ENCODE data around the gene ZDHHC11.
"Not testable (repeated sequence)": the region's sequence is repeated elsewhere in the genome, so short reads cannot be mapped to it uniquely, and the experiment has no call there.

The ZDHHC11 gene

GRCh38 chr5:775961-776861, 74.6 kb downstream of the ZDHHC11 start:
- Mint-ChIP-seq H3K4me3 (no peak overlapping the region), H3K27me3 (peaks cover 8% of the 10 kb centered on the region), H3K27ac (peak overlapping the region in 1 of 2 donors; percentile 27), H3K9me3 (no peaks in the 10 kb centered on the region), H3K4me1 (no peaks in the 10 kb centered on the region)
- peak in 1 of 2 donors; percentile 1 for DNase-seq
- no peak for ATAC-seq

- not testable (repeated sequence) for H3K27ac Mint-ChIP-seq, H3K9me3 Mint-ChIP-seq, H3K4me1 Mint-ChIP-seq, H3K4me3 Mint-ChIP-seq, H3K27me3 Mint-ChIP-seq, ATAC-seq
- DNase-seq, result peak in 1 of 2 donors; percentile 1
These were observed 75.2 kb downstream of the ZDHHC11 start for GRCh38 chr5:775595-775960.

GRCh38 chr5:774854-775505, 75.8 kb downstream of the ZDHHC11 start:
- H3K4me1 Mint-ChIP-seq, H3K27me3 Mint-ChIP-seq, H3K4me3 Mint-ChIP-seq, H3K27ac Mint-ChIP-seq, ATAC-seq, DNase-seq, H3K9me3 Mint-ChIP-seq: not testable (repeated sequence)

DNA sequence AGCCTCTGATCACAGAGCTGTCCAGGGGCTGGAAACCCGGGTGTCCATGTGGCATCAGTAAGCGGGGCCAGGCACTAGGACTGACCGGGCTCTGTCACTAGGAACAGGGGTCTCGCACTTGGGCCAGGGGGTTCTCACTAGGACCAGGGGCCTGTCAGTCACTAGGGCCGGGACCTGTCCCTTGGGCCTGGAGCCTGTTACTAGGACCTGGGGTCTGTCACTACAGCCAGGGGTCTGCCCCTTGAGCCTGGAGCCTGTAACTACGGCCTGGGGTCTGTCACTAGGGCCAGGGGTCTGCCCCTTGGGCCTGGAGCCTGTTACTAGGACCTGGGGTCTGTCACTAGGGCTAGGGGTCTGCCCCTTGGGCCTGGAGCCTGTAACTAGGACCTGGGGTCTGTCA, 76.5 kb downstream of the ZDHHC11 start:
- not testable (repeated sequence) for H3K27me3 Mint-ChIP-seq, H3K4me1 Mint-ChIP-seq, H3K9me3 Mint-ChIP-seq, DNase-seq, ATAC-seq, H3K27ac Mint-ChIP-seq, H3K4me3 Mint-ChIP-seq

DNA sequence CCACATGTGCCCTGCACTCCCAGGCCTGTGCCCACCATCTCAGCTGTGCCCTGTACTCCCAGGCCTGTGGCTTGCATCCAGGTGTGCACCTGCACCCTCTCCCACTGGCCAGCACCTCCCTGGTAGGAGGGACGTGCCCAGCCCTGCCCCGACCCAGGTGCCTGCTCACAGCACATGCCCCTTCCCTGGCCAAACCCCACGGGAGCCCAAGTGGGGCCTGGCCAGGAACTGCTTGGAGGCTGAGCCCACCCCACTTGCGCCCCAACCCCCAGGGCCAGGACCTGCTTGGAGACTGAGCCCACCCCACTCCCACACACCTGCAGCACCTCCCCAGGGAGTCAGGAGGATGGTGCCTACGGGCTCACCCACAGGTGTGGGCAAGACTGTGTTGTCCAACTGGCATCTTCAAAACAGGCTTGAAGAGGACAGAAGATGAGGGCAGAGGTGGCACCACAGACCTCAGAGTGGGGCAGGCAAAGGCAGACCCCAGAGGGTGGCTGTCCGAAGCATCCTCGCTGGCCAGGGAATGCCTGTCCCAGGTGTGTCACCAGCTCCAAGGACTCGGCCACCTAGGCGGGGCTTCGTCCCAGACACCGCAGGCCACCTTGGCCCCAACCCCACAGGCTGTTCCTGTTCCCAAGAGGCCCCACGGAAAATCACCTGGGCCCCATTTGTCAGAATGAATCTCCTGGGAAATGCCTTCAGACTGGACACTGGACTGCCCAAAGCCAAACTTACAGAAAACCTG, 77.1 kb downstream of the ZDHHC11 start:
- no peak for ATAC-seq
- DNase-seq, result peak in 1 of 2 donors; percentile 3
- H3K4me3 Mint-ChIP-seq, result no peak overlapping the region
- H3K27me3 Mint-ChIP-seq, result peaks cover 7% of the 10 kb centered on the region
- no peaks in the 10 kb centered on the region for H3K4me1 Mint-ChIP-seq
- no peaks in the 10 kb centered on the region for H3K9me3 Mint-ChIP-seq
- H3K27ac Mint-ChIP-seq, result peak overlapping the region in 1 of 2 donors; percentile 19

- not testable (repeated sequence) for H3K4me1 Mint-ChIP-seq, H3K9me3 Mint-ChIP-seq, H3K4me3 Mint-ChIP-seq, H3K27ac Mint-ChIP-seq, ATAC-seq, H3K27me3 Mint-ChIP-seq
- peak in 1 of 2 donors; percentile 0 for DNase-seq
These were observed 77.9 kb downstream of the ZDHHC11 start for GRCh38 chr5:772931-773330.

DNA sequence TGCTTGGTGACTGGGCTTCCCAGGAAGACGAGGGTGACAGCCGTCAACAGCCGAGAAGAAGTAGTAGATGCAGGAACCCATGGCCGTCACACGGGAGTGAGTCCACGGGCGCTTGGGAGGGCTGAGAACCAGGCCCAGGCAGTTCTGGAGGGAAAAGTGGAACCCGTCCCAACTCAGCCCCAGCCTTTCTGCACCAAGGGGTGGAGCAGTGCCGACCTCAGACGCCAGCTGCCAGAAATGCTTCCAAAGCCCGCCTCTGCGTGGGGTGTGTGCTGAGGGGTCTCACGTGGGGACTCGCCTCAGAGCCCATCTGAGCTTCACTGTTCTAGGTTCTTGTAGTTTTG, 78.3 kb downstream of the ZDHHC11 start:
- H3K9me3 Mint-ChIP-seq, H3K27ac Mint-ChIP-seq, H3K4me1 Mint-ChIP-seq, H3K27me3 Mint-ChIP-seq, DNase-seq, ATAC-seq, H3K4me3 Mint-ChIP-seq: not testable (repeated sequence)

DNA sequence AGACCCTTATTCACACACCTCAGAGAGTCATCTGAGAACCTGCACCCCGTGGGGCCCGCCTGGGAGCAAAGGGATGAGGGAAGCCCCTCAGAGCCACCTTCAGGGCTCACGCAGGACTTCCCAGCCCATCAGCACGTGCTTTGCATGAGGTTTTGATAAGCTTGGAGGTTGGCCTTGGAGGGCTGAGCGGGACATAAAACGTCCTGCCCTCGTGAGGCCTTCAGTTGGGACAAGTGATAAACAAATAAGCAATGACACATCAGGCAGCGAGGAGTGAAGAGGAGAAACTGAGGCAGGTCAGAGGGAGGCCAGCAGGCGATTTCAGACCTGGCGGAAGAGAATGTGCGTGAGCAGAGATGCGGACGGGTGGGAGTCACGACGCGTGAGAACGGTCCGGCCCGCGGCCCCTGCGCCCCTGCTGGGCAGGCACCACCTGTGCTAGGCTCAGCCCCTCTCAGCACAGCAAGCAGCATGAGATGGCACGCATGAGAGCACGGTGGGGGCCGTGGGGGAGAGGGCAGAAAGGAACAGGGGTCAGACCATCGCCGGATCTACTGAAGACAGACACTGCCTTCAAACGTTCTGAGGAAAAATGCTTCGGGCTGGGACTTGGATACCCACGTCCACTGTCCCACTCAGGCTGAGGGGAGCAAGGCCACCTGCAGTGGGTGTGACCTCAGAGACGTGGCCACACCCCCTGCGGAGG, 78.8 kb downstream of the ZDHHC11 start:
- not testable (repeated sequence) for H3K27me3 Mint-ChIP-seq, H3K4me1 Mint-ChIP-seq

DNA sequence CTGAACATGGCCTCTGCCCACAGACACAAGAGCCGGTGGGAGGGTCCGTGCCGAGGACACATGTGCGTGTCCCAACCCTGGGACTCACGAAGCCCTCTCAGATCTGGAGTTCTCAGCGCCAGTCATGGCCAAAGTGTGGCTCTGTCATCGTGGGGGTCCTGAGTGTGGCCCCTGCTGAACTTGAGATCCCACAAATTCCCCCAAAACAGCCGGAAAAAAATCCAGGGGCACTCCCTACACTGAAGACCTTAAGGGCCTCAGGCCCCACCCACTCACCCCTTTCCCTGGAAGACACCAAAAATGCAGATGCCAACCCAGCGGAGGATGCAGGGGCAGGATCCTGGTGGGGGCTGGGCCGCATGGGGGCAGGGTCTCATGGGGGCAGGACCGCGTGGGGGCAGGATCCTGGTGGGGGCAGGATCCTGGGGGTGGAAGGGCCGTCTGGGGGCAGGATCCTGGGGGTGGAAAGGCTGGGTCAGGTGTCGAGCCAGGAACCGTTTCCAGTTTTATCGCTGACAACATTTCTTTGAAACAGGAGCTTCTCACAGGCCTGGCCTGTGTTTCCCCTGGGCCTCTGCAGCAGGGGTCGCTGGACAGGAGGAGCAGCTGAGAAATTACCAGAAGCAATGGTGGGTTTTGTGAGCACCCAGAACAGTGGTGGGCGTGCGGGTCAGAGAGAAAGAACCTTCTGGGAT, 79.6 kb downstream of the ZDHHC11 start:
- H3K4me3 Mint-ChIP-seq, H3K27me3 Mint-ChIP-seq, H3K4me1 Mint-ChIP-seq, ATAC-seq, DNase-seq, H3K9me3 Mint-ChIP-seq: not testable (repeated sequence)
- H3K27ac Mint-ChIP-seq, result peak overlapping the region in 1 of 2 donors; percentile 75

More for the DNA sequence above, 78.8 kb downstream of the ZDHHC11 start:
- DNase-seq, H3K27ac Mint-ChIP-seq, H3K4me3 Mint-ChIP-seq, H3K9me3 Mint-ChIP-seq, ATAC-seq: not testable (repeated sequence)

DNA sequence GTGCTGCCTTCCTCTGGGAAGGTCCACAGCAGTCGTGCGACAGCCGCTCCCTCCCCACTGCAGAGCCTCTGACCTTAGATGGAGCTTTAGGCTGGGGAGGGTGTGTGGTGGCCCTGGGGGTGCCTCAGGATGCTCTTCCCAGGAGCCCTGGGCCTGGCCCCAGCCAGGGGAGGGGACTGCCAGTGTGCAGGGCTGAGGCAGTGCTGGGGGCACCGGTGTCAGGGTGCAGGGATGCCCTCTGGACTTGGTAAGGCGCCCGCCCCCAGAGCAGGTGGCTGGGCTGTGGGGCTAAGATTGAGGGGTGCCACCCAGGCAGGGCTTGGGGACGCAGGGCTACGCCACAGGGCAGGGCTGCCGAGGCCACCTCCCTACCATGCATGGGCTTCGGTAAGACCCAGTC, 80.2 kb downstream of the ZDHHC11 start:
- not testable (repeated sequence) for H3K27ac Mint-ChIP-seq, H3K27me3 Mint-ChIP-seq, H3K9me3 Mint-ChIP-seq, H3K4me1 Mint-ChIP-seq, H3K4me3 Mint-ChIP-seq
- ATAC-seq (peak; percentile 38), DNase-seq (peak in 1 of 2 donors; percentile 1)

- H3K27me3 Mint-ChIP-seq, ATAC-seq, DNase-seq, H3K4me1 Mint-ChIP-seq, H3K9me3 Mint-ChIP-seq, H3K4me3 Mint-ChIP-seq, H3K27ac Mint-ChIP-seq: not testable (repeated sequence)
These were observed 81.2 kb downstream of the ZDHHC11 start for GRCh38 chr5:769485-770145.

DNA sequence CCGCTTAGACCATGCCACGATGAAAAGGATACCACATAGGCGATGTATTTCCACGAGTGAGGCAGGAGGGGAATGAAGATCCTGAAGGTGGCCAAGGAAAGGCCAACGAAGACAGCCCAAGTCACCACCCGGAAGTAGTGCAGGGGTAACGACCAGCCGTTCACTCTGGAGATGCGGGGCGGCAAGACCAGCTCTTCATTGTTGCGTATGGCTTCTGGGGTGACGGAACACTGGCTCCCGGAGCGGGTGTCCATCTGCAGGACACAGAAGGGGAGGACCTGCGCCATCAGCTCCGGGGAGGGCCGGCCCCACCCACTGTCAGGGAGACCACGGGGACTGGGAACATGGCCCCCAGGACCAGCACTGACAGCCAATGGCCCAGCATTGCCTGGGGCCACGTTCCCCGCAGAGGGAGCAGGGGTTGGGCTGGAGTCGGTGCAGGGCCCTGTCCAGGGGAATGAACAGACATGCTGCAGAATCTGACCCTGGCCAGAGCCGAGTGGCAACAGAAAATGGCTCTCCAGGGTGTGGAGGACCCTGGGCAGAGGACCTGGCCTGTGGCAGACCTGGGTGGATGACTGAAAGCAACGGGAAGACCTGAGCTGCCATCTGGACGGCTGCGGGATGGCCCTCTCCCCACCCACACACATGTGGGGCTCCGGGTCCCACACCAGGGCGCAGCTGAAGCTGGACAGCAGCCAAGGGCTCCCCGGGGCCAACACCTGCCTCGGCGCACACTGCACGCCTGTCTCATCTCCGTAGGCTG, 83.9 kb downstream of the ZDHHC11 start:
- Mint-ChIP-seq H3K4me1 (no peaks in the 10 kb centered on the region), H3K27me3 (no peaks in the 10 kb centered on the region), H3K9me3 (no peaks in the 10 kb centered on the region), H3K27ac (no peak overlapping the region), H3K4me3 (no peak overlapping the region)
- no peak for DNase-seq
- no peak for ATAC-seq

- Mint-ChIP-seq H3K4me1 (no peaks in the 10 kb centered on the region), H3K27me3 (no peaks in the 10 kb centered on the region), H3K4me3 (no peak overlapping the region), H3K27ac (no peak overlapping the region), H3K9me3 (no peaks in the 10 kb centered on the region)
- ATAC-seq (no peak), DNase-seq (peak in 1 of 2 donors; percentile 2)
These were observed 84.7 kb downstream of the ZDHHC11 start for GRCh38 chr5:765948-766631.

Data from stimulated activated naive CD8-positive, alpha-beta T cell treated with anti-CD3 and anti-CD28 coated beads, Interleukin-15, amount 100 ng/mL, for 72 hours (primary cell).